Measurements from ENCODE around the gene MGLL. TPM values are rescaled to one million over a fixed set of nuclear protein-coding genes. Genes with fewer than 3 reads are reported as not detected.

The MGLL gene
- total RNA-seq, 1 donor from 2014 or later = 11.3 TPM

GRCh38 chr3:127764301-127764700 is 58.0 kb downstream of the MGLL start:
- H3K27ac Mint-ChIP-seq (ENCODE audit: unreplicated experiment) = no peak overlapping the region
- H3K4me1 Mint-ChIP-seq = peaks cover 24% of the 10 kb centered on the region
- H3K9me3 Mint-ChIP-seq = peaks cover 7% of the 10 kb centered on the region
- H3K36me3 Mint-ChIP-seq (ENCODE audit: low read depth) = peaks cover 4% of the 10 kb centered on the region
- H3K4me3 Mint-ChIP-seq = no peak overlapping the region
- no peaks in the 10 kb centered on the region for H3K27me3 Mint-ChIP-seq (ENCODE audit: low read depth)
- no peak for DNase-seq (ENCODE audit: low read depth, low spot score)
- no peak for TF ChIP-seq CTCF (conservative IDR thresholded peaks at IDR 0.05)

GRCh38 chr3:127763816-127764215 is 58.5 kb downstream of the MGLL start:
- Mint-ChIP-seq H3K4me3 (no peak overlapping the region), H3K9me3 (peaks cover 7% of the 10 kb centered on the region), H3K36me3 (ENCODE audit: low read depth) (peaks cover 4% of the 10 kb centered on the region), H3K4me1 (peaks cover 24% of the 10 kb centered on the region), H3K27me3 (ENCODE audit: low read depth) (no peaks in the 10 kb centered on the region), H3K27ac (ENCODE audit: unreplicated experiment) (no peak overlapping the region)
- DNase-seq (ENCODE audit: low read depth, low spot score) = no peak
- TF ChIP-seq CTCF (conservative IDR thresholded peaks at IDR 0.05) = no peak

GRCh38 chr3:127763337-127763736 is 59.0 kb downstream of the MGLL start:
- peaks cover 4% of the 10 kb centered on the region for H3K9me3 Mint-ChIP-seq
- no peaks in the 10 kb centered on the region for H3K27me3 Mint-ChIP-seq (ENCODE audit: low read depth)
- H3K4me3 Mint-ChIP-seq = no peak overlapping the region
- H3K36me3 Mint-ChIP-seq (ENCODE audit: low read depth) = no peaks in the 10 kb centered on the region
- DNase-seq (ENCODE audit: low read depth, low spot score) = no peak
- no peak for TF ChIP-seq CTCF (conservative IDR thresholded peaks at IDR 0.05)
- peaks cover 24% of the 10 kb centered on the region for H3K4me1 Mint-ChIP-seq
- H3K27ac Mint-ChIP-seq (ENCODE audit: unreplicated experiment) = no peak overlapping the region

- DNase-seq (ENCODE audit: low read depth, low spot score) = no peak
- no peaks in the 10 kb centered on the region for H3K36me3 Mint-ChIP-seq (ENCODE audit: low read depth)
- H3K9me3 Mint-ChIP-seq = peaks cover 4% of the 10 kb centered on the region
- peaks cover 24% of the 10 kb centered on the region for H3K4me1 Mint-ChIP-seq
- no peaks in the 10 kb centered on the region for H3K27me3 Mint-ChIP-seq (ENCODE audit: low read depth)
- H3K27ac Mint-ChIP-seq (ENCODE audit: unreplicated experiment) = no peak overlapping the region
- no peak overlapping the region for H3K4me3 Mint-ChIP-seq
- no peak for TF ChIP-seq CTCF (conservative IDR thresholded peaks at IDR 0.05)
Measured at GRCh38 chr3:127762787-127763105, 59.6 kb downstream of the MGLL start.

GRCh38 chr3:127762077-127762786 is 60.1 kb downstream of the MGLL start:
- H3K27ac Mint-ChIP-seq (ENCODE audit: unreplicated experiment) = no peak overlapping the region
- peaks cover 2% of the 10 kb centered on the region for H3K9me3 Mint-ChIP-seq
- no peak for TF ChIP-seq CTCF (conservative IDR thresholded peaks at IDR 0.05)
- DNase-seq (ENCODE audit: low read depth, low spot score) = no peak
- H3K4me1 Mint-ChIP-seq = peaks cover 24% of the 10 kb centered on the region
- H3K27me3 Mint-ChIP-seq (ENCODE audit: low read depth) = no peaks in the 10 kb centered on the region
- no peak overlapping the region for H3K4me3 Mint-ChIP-seq
- no peaks in the 10 kb centered on the region for H3K36me3 Mint-ChIP-seq (ENCODE audit: low read depth)
